ENCODE data around the gene GADL1.

Gene GADL1

GRCh38 chr3:30764891-30765290, 129.6 kb downstream of the GADL1 start:
- in situ Hi-C loops (cut with MboI; ENCODE audit: low sequenced_read_pairs): loop anchor here (25.0 kb wide), 2 partner anchors 728 to 997 kb away; no protein-coding TSS in a partner anchor

GRCh38 chr3:30764281-30764680, 130.2 kb downstream of the GADL1 start:
- in situ Hi-C loops (cut with MboI; ENCODE audit: low sequenced_read_pairs): loop anchor here (25.0 kb wide), 2 partner anchors 727 to 998 kb away; no protein-coding TSS in a partner anchor

- in situ Hi-C loops (cut with MboI; ENCODE audit: low sequenced_read_pairs): loop anchor here (25.0 kb wide), 2 partner anchors 724 to 1001 kb away; no protein-coding TSS in a partner anchor
Observed at GRCh38 chr3:30761374-30761773, 133.1 kb downstream of the GADL1 start.

DNA sequence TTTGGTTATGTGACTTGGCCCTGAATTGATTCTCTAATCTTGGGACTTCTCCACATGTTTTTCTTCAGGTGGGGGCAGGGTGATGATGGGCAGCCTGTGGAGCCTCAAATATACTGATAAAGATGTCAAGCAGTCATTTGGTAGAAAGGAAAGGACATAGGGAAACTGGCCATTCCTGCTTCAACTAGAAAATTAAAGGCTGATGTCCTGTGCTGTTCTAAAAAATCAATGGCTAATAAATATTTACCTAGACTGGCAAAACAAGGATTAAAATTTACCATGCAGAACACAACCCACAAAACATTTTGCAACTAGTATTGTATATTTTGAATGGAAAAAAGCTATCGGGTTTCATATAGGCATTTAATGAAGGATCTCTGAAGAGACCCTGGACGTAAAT, 133.7 kb downstream of the GADL1 start:
- in situ Hi-C loops (cut with MboI; ENCODE audit: low sequenced_read_pairs): loop anchor here (25.0 kb wide), 2 partner anchors 723 to 1002 kb away; no protein-coding TSS in a partner anchor

DNA sequence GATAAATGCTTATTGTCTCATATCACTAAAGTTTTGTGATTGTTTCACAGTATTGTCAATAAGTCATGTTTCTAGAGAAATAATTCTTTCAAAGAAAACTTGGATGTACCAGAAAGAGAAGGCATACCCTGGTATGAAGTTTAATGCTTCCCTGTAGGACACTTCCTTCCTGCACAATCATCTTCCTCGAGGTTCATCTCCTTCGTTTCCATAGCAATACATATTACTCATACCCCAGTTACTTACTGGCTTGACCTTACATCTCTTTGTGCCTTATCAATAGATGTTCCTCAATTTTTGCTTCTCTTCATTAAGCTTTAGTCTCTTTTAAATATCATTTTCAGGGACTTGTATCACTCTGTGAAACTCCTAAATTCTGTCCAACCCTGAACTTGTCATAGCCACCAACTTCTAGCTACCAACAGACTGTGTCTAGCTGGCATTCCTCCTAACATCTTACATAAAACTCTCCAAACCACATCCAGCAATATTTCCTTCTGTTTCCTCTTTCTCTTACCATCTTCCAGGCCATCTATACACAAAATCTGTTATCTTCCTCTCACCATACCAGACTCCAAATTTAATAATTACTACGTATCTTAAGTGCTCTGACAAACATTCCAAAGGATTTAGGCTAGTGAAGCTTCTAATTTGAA, 134.3 kb downstream of the GADL1 start:
- in situ Hi-C loops (cut with MboI; ENCODE audit: low sequenced_read_pairs): loop anchor here (25.0 kb wide), 2 partner anchors 723 to 1002 kb away; no protein-coding TSS in a partner anchor

- in situ Hi-C loops (cut with MboI; ENCODE audit: low sequenced_read_pairs): loop anchor here (25.0 kb wide), 2 partner anchors 719 to 1006 kb away; no protein-coding TSS in a partner anchor
Observed at GRCh38 chr3:30756218-30756617, 138.2 kb downstream of the GADL1 start.

- in situ Hi-C loops (cut with MboI; ENCODE audit: low sequenced_read_pairs): loop anchor here (25.0 kb wide), 2 partner anchors 717 to 1008 kb away; no protein-coding TSS in a partner anchor
Observed at GRCh38 chr3:30754426-30754825, 140.0 kb downstream of the GADL1 start.

GRCh38 chr3:30753766-30754165, 140.7 kb downstream of the GADL1 start:
- in situ Hi-C loops (cut with MboI; ENCODE audit: low sequenced_read_pairs): loop anchor here (25.0 kb wide), 2 partner anchors 716 to 1009 kb away; no protein-coding TSS in a partner anchor

- in situ Hi-C loops (cut with MboI; ENCODE audit: low sequenced_read_pairs): loop anchor here (25.0 kb wide), 2 partner anchors 716 to 1009 kb away; no protein-coding TSS in a partner anchor
Observed at GRCh38 chr3:30752970-30753369, 141.5 kb downstream of the GADL1 start.

GRCh38 chr3:30752491-30752890, 142.0 kb downstream of the GADL1 start:
- in situ Hi-C loops (cut with MboI; ENCODE audit: low sequenced_read_pairs): loop anchor here (25.0 kb wide), 2 partner anchors 715 to 1010 kb away; no protein-coding TSS in a partner anchor

- in situ Hi-C loops (cut with MboI; ENCODE audit: low sequenced_read_pairs): loop anchor here (25.0 kb wide), 2 partner anchors 714 to 1011 kb away; no protein-coding TSS in a partner anchor
Observed at GRCh38 chr3:30751610-30752299, 142.7 kb downstream of the GADL1 start.

GRCh38 chr3:30750967-30751366, 143.5 kb downstream of the GADL1 start:
- in situ Hi-C loops (cut with MboI; ENCODE audit: low sequenced_read_pairs): loop anchor here (25.0 kb wide), 2 partner anchors 714 to 1011 kb away; no protein-coding TSS in a partner anchor

DNA sequence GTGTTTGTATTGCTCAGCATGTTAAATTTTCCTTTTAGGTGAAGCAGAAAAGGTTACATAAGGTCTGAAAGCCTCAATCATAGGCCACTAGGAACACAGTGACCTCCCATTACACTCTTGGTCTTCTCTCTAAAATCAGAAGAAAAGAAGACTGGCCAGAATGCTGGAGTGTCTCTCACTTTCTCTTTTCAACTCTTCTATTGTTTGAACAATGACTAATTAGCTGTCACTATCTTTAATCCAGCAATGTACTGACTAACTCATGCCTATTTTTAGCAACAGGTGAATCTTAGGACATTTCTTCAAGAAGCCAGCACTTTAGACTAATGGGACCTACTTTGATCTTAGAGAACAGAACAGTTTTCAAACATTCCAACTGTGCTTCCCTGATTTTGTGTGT, 145.2 kb downstream of the GADL1 start:
- in situ Hi-C loops (cut with MboI; ENCODE audit: low sequenced_read_pairs): no loop called here

DNA sequence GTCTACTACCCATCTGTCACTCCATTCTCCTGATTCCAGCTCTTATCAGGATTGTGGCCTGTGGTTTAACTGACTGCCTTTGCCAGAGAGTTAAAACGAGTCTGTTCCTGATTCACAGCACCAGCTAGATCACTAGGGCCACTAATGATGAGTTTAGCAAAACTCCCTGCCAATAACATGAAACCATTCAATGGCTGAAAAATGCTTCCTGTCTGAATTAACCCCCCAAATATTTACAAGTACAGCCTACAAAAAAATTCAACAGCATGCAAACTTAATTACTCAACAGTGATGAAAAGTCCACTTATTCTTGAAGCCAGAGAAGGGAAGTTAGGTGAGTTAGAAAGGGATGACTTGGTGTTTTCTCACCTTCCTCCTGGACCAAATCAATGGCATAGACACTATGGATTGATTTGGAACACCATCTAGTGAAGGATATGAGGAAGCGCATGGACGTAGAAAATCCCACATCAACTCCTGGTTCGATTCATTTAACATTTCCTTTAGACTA, 146.6 kb downstream of the GADL1 start:
- in situ Hi-C loops (cut with MboI; ENCODE audit: low sequenced_read_pairs): no loop called here

GRCh38 chr3:30743641-30744317, 150.7 kb downstream of the GADL1 start:
- in situ Hi-C loops (cut with MboI; ENCODE audit: low sequenced_read_pairs): no loop called here

DNA sequence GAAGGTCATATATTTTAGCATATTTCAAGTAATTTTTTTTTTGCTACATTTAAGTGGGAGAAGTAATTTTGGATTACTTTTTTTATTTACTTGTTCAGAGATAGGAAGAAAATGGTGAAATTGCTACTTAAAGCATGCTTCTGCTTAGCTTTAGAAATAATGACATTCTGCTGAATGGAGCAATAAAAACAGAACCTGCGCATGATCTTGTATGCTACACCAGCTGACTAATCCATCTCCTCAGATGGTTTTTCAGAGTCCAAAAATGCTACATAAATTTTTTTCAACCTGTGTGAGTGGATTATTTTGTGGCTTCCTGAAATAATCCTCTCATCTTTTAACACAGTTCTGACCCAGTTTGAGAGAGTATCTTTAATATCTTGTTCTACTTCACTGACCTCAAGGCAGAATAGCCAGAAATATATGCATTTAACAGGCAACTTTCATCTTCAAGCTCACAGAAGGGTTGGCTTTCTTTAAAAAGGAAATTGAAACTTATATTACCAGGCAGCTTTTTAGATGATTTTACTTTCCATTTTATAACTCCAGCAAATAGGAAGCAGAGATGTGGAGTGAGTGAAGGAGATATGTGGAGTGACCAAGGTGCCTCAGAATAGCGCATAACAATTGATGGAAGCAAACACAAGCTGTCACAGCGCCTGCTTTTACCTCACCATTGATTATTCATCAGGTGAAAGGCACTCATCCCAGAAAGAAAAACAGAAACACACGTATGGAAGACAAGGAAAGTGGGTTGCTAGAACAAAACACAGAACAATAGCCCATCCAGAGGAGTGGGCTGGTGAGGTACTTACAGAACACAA, 151.5 kb downstream of the GADL1 start:
- in situ Hi-C loops (cut with MboI; ENCODE audit: low sequenced_read_pairs): no loop called here

GRCh38 chr3:30741889-30742288, 152.6 kb downstream of the GADL1 start:
- in situ Hi-C loops (cut with MboI; ENCODE audit: low sequenced_read_pairs): no loop called here

GRCh38 chr3:30738605-30739004, 155.9 kb downstream of the GADL1 start:
- in situ Hi-C loops (cut with MboI; ENCODE audit: low sequenced_read_pairs): no loop called here

GRCh38 chr3:30737743-30738499, 156.5 kb downstream of the GADL1 start:
- in situ Hi-C loops (cut with MboI; ENCODE audit: low sequenced_read_pairs): no loop called here
